MM.1S (cell line): ENCODE data around the gene ITGA8.
"Not testable (repeated sequence)": the region's sequence is repeated elsewhere in the genome, so short reads cannot be mapped to it uniquely, and the experiment has no call there.

Experiments used
- CTCF ChIP-seq: fragments of 300-600 bp; sonication (generic); IDR thresholded peaks from 2 replicates; pipeline ENCODE4 v1.5.1; 2016; ENCODE audit warnings: antibody characterized with exemption, low read length, mixed read lengths
- EZH2 ChIP-seq: fragments of 300-600 bp; sonication (generic); optimal IDR thresholded peaks from 2 replicates; pipeline ENCODE3; 2017; ENCODE audit warnings: low read depth, mild to moderate bottlenecking, antibody characterized with exemption, low read length, mixed read lengths

GRCh38 chr10:15557168-15557567 is 162.6 kb downstream of the ITGA8 start:
- TF ChIP-seq CTCF, EZH2: not testable (repeated sequence)
